ENCODE measurements around the gene DPYD. TPM values are rescaled to one million over a fixed set of nuclear protein-coding genes. Genes with fewer than 3 reads are reported as not detected.

DPYD gene
- total RNA-seq, 2 experiments from 2014 or later = 6.6 to 7.8 TPM

DNA sequence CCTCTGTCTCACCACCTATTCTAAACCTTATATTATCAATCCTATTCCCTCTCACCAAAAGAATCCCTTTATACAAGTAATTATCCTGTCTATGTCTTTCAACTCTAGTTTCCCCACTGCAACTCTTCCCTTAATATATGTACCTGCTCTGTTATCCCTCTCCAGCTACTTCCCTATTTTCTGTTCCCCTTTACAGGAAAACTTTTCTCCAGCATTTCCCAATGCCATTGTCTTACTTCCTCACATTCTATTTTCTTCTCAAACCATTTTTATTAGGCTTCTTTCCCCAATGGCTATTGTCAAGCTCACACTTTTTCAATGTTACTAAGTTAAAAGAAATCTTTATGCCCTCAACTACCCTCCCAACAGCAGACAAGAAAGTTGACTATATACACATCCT is 11.6 kb downstream of the DPYD start:
- ChIA-PET POLR2A (no interaction called here), CTCF (interaction anchor here (0.6 kb wide), 1 partner anchor 270 kb away, joined by 3 read pairs; no protein-coding TSS in a partner anchor)

DNA sequence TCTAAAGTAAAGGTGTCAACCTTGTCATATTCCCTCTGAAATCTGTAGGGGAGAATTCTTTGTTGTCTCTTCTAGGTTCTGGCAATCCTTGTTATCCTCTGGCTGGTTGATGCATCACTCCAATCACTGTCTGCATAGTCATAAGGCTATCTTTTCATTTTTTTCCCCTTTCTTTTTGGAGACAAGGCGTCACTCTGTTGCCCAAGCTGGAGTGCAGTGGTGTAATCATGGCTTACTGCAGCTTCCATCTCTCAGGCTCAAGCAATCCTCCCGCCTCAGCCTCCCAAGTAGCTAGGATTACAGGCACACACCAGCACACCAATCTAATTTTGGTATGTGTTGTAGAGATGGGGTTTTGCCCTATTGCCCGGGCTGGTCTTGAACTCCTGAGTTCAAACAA is 12.9 kb downstream of the DPYD start:
- ChIA-PET CTCF (no interaction called here), POLR2A (no interaction called here)

DNA sequence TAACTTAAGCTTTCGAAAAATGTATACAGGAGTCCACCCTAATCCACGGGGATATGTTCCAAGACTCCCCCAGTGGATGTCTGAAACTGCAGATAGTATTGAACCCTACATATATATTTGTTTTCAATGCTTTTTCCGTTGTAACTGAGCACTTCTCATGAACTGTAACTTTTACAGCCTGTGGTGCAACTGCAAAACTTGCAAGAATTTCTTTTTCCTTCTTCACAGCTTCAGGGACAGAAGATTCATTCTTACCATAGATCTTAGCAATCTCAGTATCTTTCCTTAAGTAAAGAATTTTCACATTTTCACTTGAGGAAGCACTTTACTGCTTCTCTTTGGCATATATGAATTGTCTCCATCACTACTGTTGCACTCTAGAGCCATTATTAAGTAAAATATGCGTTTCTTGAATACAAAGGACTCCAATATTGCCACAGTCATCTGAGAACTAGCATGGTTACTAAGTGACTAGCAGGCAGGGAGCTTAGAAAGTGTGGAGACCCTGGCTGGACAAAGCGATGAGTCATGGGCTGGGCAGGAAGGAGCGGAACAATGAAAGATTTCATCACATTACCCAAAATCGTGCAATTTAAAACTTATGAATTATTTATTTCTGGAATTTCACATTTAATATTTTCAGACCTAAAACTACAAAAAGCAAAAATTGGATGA is 14.1 kb downstream of the DPYD start:
- CTCF ChIA-PET = no interaction called here
- POLR2A ChIA-PET = no interaction called here

DNA sequence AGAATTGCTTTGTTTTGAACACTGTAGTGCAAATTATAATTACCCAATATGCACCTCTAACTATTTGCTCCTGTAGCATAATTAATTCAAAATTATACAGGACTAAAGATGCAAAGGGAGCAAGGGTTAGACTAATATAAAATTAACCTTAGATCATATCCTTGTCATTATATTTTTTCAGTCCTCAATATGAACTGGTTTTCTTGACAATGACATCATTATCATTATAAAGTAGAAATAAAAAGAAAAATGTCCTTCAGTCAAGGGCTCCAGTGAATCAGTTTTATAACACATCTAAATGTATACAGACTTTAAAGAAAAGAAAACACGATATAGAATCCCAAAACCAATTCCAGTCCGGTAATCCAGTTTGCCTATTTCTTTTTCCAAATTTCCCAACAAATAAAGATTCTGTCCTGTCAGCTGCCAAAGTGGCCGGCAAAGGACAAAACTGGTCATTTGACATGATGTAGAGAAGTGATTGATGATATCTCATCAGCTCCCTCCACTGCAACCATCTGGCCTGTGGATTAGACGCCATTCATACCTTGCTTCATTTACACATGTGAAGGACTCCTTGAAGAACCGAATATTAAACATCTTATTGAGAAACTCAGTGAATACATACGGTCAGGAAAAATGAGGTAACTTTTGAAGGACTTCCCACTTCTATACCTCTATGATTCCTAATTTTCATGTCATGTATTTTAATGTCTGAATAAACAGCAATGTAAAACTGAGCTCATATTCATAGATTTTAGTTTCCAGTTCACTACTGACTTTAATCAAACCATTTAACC is 15.5 kb downstream of the DPYD start:
- POLR2A ChIA-PET = interaction anchor here (0.9 kb wide), 1 partner anchor 15 kb away, joined by 3 read pairs; no protein-coding TSS in a partner anchor
- CTCF ChIA-PET = no interaction called here

DNA sequence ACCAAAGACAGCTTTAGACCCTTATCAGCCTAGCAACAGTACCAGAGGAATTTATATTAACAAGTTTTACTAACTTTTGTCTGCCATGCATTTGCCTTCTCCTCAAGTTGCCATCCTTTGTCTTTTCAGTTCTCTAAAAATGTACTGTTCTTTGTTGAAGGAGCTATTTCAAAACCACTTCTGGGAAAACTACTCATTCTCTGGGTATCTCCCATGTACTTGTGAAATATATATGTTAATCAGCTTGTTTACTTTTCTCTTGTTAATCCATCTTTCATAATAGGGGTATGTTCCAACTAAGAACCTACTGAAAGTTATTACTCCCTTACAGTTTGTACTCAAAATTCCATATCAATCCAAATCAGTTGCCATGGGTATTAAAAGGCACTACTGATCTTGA is 16.3 kb downstream of the DPYD start:
- CTCF ChIA-PET = no interaction called here

DNA sequence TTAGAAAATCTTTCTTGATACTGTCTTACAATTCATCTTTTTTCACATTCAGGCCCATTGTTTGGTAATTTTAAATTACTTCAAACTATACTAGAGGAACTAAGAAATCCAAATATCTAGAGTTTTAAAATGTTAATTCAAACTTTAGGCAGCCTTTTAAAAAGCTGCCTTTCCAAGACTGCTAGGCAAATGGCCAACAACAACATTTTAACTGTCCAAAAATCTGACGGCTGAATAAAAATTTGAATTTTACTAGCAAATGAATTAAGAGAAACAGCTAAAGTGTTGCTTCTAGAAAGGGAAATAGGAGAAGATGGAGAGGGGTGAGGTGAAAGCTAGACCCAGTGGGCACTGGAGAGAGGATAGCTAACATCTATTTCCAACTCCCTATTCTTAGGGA is 17.2 kb downstream of the DPYD start:
- ChIA-PET POLR2A (no interaction called here), CTCF (no interaction called here)

More for the DNA sequence above, 16.3 kb downstream of the DPYD start:
- POLR2A ChIA-PET = interaction anchor here (0.9 kb wide), 1 partner anchor 16 kb away, joined by 3 read pairs; no protein-coding TSS in a partner anchor

DNA sequence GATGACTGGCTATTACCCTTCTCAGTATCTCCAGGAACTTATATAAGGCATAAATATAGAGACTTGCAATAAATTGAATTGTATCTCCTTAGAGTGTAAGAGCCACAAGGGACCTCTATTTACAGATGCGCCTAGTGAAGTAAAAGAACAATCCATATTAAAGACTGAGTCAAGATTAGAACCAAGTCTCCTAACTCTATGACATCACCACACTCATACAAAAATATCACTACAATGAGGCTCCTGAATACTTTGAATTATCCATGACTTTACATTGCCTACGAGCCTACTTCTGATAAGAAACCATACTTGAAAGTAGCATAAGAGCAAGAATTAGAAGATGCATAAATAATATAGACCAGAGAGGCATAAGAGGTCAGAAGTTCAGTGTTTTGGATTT is 18.8 kb downstream of the DPYD start:
- CTCF ChIA-PET = no interaction called here
- POLR2A ChIA-PET = no interaction called here

DNA sequence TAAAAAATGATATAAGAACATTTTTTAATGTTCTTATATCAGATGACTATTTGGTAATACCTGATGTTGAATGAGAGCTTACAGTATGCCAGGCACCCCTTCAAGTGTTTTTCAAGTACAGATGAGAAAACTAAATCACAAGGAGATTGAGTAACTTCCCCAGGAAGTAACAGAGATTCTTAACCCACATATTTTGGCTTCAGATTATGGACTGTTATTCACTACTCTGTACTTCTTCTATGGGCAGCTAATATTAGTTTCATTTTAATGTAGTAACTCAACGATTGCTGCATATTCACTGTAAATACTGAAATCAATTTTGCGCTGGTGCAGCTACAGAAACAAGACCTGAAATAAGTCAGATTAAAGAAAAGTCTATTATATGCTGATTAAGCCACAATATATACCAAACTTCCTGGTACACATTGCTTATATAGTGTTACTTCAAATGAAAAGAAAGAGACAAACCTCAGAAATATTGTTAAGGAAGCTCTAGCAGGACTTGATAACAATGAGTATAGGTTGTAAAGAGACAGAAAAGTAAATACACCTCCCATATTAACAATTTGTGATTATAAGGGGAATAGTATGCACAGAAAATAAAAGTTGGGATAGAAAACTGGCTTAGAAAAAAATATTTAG is 19.7 kb downstream of the DPYD start:
- ChIA-PET CTCF (no interaction called here), POLR2A (no interaction called here)

DNA sequence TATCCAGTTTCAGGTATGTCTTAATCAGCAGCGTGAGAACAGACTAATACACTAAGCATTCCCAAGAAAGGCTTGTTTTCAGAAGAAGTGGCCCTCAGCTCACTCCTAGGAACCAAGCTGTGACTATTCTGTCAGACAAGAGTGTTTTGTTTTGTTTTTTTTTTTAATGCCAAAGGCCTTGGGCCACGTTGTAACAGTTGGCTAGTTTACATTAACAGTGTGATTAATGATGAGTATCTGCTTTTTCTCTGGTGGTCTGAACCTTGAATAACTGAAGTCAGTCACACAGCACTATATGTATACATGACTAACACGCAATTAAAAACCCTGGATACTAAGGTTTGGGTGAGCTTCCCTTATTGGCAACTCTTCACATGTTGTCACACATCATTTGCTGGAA is 21.9 kb downstream of the DPYD start:
- ChIA-PET CTCF (no interaction called here), POLR2A (no interaction called here)

DNA sequence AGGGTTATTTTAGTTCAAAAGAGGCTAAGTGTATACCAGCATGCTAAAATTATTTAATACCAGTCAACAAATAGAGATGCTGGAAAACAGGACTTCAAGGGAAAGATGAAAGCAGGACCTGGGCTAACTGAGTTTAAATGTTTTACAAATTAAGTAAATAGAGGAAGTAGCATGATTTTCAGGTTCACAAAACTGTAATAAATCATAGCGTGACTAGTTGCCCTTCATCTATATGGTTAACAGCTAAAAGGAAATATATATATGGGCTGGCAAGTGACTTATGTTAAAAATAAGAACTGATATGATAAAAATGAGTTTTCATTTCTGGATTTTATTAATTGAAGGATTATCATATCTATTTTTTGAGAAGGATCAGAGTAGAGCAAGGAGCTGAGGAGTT is 25.6 kb downstream of the DPYD start:
- POLR2A ChIA-PET = no interaction called here

DNA sequence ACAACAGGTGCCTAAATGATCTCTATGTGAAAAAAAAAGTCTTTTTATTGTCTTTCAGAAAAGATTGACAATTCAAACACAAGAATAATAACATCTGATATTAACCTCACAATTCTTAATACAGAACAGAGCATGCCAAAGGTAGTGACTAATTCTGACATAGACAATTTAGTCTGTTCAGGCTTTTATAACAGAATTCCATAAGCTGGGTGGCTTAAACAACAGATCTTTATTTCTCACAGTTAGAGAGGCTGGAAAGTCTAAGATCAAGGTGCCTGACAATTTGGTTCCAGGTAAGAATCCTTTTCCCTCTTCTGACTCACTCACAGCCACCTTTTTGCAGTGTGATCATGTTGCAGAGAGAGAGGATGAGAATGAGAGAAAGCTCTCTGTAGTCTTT is 27.0 kb downstream of the DPYD start:
- CTCF ChIA-PET = no interaction called here

More for the DNA sequence above, 25.6 kb downstream of the DPYD start:
- CTCF ChIA-PET = no interaction called here

DNA sequence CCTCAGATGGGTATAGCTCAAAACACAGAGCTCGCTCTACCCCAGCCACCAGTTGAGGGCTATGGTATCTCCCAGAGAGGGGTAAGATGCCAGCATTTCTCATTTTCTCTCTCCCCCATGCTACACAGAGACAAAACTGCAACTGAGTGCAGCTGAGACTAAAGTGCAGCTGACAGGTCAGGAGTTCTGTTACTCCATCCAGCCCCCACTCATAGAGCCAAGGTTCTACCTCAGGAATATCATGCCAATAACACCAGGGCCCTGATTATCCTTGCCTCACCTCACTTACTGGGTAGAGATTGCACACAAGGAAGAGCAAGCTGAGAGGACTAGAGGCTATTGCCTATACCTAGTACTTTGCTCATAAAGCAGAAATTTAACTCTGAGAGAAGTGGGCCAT is 34.6 kb downstream of the DPYD start:
- ChIA-PET POLR2A (no interaction called here), CTCF (no interaction called here)

More for the DNA sequence above, 27.0 kb downstream of the DPYD start:
- POLR2A ChIA-PET = no interaction called here

DNA sequence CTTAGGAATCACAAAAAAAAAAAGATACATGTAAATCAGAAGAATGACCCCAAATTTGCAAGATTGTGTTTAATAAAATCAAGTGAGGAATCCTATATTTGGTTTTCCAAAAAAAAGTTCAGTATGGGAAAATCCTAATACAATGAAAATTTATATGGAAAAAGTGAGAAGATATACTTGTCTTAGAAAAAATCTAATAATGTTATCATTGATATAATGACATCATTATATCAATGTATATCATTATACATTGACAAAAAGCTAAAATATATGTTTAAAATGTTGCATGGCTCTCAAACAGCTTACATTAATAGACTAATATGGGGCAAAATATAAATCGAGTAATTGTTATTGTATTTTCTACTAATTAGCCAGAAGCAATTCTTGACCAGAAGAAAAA is 37.0 kb downstream of the DPYD start:
- ChIA-PET CTCF (no interaction called here), POLR2A (no interaction called here)

DNA sequence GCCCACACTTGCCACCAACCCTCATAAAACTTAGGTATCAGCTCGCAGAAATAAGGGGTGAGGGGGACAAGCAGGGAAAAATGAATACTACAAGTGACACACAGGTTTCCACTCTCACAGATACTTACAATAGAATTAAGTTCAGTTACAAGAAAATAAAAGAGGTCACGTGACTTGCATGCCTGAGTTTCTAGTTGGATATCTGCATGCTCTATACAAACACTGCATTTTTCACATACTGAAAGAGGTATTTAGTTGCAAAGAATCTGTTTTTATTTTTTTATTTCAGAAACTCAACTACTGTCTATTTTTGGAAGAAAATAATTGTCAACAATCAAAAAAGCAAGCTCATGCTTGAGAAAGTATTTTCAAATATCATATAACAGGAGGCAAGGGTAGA is 43.5 kb downstream of the DPYD start:
- POLR2A ChIA-PET = no interaction called here

DNA sequence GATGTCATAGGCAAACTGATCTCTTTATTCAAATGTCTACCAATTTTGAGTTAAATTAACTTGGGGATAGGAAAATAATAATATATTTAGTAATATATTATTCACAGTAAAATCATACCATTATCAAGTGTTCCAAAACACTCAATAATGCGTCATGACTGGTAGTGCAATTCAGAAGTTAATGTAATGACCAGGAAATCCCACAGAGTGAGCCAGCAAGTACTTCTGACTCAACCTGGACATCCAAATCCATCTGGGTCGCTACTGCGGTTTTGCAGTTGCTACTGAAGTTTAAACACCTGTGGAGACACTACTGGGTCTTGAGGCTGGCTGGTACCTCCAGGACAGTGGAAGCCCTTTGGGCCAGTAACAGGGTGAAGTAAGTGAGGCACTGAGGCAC is 44.8 kb downstream of the DPYD start:
- CTCF ChIA-PET = no interaction called here
- POLR2A ChIA-PET = no interaction called here

More for the DNA sequence above, 43.5 kb downstream of the DPYD start:
- CTCF ChIA-PET = no interaction called here

DNA sequence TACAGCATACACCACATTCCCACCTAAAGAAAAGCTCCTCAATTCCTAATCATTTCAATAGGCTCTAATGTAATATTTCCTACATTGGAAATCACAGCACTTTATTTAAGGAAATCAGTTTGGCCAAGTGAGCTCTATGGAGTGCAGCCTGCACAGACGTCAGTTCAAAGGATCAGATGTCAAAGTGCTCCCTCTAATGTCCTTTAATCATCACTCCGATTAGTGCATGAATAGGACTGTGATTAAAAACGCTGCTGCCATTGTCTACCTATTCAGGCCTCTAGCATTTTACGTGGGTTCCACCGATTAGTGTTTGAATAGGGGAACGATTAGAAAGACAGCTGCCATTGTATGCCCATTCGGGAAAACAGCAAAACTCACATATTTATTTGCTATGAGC is 50.2 kb downstream of the DPYD start:
- POLR2A ChIA-PET = no interaction called here
- CTCF ChIA-PET = no interaction called here

DNA sequence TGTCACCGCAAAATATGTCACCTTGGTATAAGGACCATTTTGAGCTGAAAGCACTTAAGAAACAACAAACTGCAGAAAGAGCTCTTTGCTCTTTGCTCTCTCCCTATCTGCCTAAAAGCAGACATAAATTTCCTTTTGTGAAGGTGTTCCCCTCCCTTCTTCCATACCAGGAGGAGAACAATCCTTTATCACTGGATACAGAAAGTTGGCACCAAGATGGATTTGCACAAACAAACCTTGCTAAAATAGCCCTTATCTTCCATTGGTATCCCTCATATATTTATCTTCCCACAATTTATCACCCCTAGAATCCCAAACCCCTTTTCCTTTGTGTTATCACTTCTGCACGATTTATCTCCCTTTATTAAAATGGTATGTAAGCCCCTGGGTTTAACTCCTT is 51.4 kb downstream of the DPYD start:
- CTCF ChIA-PET = no interaction called here
- POLR2A ChIA-PET = no interaction called here

DNA sequence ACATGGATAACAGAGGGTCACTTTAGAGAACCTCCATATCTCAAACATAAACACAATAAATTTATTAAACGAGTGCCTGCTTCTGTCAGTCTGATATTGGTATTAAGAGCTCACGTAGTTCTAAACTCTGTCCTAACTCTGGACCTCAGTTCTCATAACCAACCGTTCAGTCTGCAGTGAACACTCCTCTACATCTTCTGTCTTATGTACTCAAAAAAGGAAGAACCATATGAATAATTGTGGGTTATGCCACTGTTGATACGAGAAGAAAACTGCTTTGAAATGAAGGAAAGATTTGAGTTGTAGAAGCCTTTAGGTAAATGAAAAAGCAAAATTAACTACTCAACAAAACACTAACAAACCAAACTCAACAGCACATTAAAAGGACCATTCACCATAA is 53.7 kb downstream of the DPYD start:
- CTCF ChIA-PET = no interaction called here
- POLR2A ChIA-PET = no interaction called here

DNA sequence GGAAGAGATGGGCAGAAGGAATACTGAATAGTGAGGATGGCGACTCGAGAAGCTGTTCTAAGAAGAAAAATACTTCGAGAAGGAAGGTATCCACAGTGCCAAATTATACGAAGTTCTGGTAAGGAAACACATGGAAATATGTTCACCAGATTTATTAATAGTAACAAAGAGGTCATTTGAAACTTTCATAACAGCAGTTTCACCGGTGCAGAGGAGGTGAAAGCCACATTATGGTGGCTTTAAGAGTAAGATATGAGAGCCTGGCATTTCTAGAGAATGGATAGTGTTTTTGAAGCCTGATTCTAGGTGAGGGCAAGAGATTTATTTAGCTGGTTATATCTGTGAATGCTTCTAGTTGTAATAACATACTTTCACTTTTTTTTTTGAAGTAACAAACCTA is 56.2 kb downstream of the DPYD start:
- CTCF ChIA-PET = no interaction called here
- POLR2A ChIA-PET = no interaction called here

DNA sequence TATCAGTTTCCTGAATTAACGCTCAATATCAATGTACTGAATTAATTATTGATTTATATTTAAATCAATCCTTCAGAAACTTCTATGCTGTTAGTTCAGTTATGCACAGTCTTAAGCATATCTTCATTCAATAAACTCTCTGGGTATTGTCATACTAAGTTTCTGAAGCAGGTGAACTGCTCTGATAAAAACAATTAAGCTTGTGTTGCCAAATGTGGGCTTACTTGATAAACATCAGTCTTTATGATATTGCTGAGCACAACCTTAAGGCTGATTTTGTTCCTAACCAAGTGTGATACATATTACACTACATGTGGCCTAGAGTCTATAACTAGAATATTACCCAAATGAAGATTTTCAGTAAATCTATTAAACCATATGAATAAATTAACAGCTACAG is 67.6 kb downstream of the DPYD start:
- ChIA-PET POLR2A (no interaction called here), CTCF (no interaction called here)

Data from activated CD8-positive, alpha-beta memory T cell treated with anti-CD3 and anti-CD28 coated beads for 36 hours (primary cell).